CD14-positive monocyte (primary cell): ENCODE data around the gene PSAPL1. TPM values are rescaled to one million over a fixed set of nuclear protein-coding genes. Genes with fewer than 3 reads are reported as not detected.

Experiments used
- DNase-seq, 3 donors: peaks; one replicate each; pipeline ENCODE4 v3.0.0-alpha.2; 2011 to 2022
- H2AFZ ChIP-seq: 2 replicates; pipeline ENCODE4 v1.6.0; 2012; ENCODE audit warnings: mild to moderate bottlenecking, low read depth, low read length, inconsistent platforms; ENCODE audit not compliant: insufficient read depth, poor library complexity, severe bottlenecking
- H3K27ac ChIP-seq, 2 donors: 1 replicate in 1 of 2; 2 replicates in 1 of 2; pipeline ENCODE4 v1.5.1; 2012 to 2013; ENCODE audit warnings: low read length in 2 of 2, control low read depth in 1 of 2, inconsistent platforms in 1 of 2, low read depth in 1 of 2, mild to moderate bottlenecking in 1 of 2
- H3K27me3 ChIP-seq, 2 donors: one replicate each; pipeline versions ENCODE4 v1.6.0 to v1.6.1; 2011 to 2013; ENCODE audit warnings: low read length in 2 of 2; ENCODE audit not compliant: control insufficient read depth in 2 of 2, insufficient read depth in 2 of 2
- H3K36me3 ChIP-seq, 2 donors: replicated peaks in 1 of 2; 1 replicate in 1 of 2; 2 replicates in 1 of 2; pipeline versions ENCODE4 v1.5.1 to v1.6.1; 2012 to 2013; ENCODE audit warnings: low read length in 2 of 2, control low read depth in 1 of 2, inconsistent platforms in 1 of 2, mild to moderate bottlenecking in 1 of 2; ENCODE audit not compliant: insufficient read depth in 2 of 2, control insufficient read depth in 1 of 2
- H3K4me1 ChIP-seq, 2 donors: 1 replicate in 1 of 2; 2 replicates in 1 of 2; pipeline versions ENCODE4 v1.5.1 to v1.6.1; 2012 to 2013; ENCODE audit warnings: low read length in 2 of 2, control low read depth in 1 of 2, inconsistent platforms in 1 of 2, mild to moderate bottlenecking in 1 of 2, moderate library complexity in 1 of 2; ENCODE audit not compliant: insufficient read depth in 2 of 2, control insufficient read depth in 1 of 2
- H3K4me2 ChIP-seq: replicated peaks from 2 replicates; pipeline ENCODE3; 2012; ENCODE audit warnings: low read length, moderate library complexity, mild to moderate bottlenecking; ENCODE audit not compliant: poor library complexity, severe bottlenecking; ENCODE audit errors: extremely low read depth
- H3K4me3 ChIP-seq, 3 experiments: fragments of 200-600 bp in 1 of 3; sonication (generic) in 1 of 3; replicated peaks in 1 of 3; 1 replicate in 2 of 3; 2 replicates in 1 of 3; pipeline ENCODE4 v1.5.1; 2011 to 2013; ENCODE audit warnings: low read length in 3 of 3, mild to moderate bottlenecking in 3 of 3, control low read depth in 2 of 3, low read depth in 2 of 3, inconsistent platforms in 1 of 3, moderate library complexity in 1 of 3
- H3K79me2 ChIP-seq: 2 replicates; pipeline ENCODE4 v1.6.0; 2012; ENCODE audit warnings: mild to moderate bottlenecking, control low read depth, inconsistent platforms, low read length, moderate library complexity; ENCODE audit not compliant: insufficient read depth
- H3K9ac ChIP-seq: 2 replicates; pipeline ENCODE4 v1.6.0; 2017; ENCODE audit warnings: low read length, mild to moderate bottlenecking; ENCODE audit not compliant: insufficient read depth, poor library complexity, severe bottlenecking
- H3K9me3 ChIP-seq, 2 donors: replicated peaks in 1 of 2; 1 replicate in 1 of 2; 2 replicates in 1 of 2; pipeline versions ENCODE4 v1.5.1 to v1.6.1; 2012 to 2013; ENCODE audit warnings: low read length in 2 of 2, control low read depth in 1 of 2; ENCODE audit not compliant: control insufficient read depth in 1 of 2, insufficient read depth in 1 of 2
- H4K20me1 ChIP-seq: 2 replicates; pipeline ENCODE4 v1.6.0; 2012; ENCODE audit warnings: mild to moderate bottlenecking, low read length, control low read depth, moderate library complexity; ENCODE audit not compliant: insufficient read depth
- H3K27ac Mint-ChIP-seq, 7 donors: one replicate each; pipeline ENCODE4 v1.8.0; 2020; ENCODE audit warnings: mild to moderate bottlenecking in 7 of 7, mixed read lengths in 7 of 7, moderate library complexity in 6 of 7, inconsistent platforms in 2 of 7
- H3K27me3 Mint-ChIP-seq, 3 donors: one replicate each; pipeline ENCODE4 v1.8.0; 2021 to 2022; ENCODE audit warnings: low read depth in 3 of 3, mild to moderate bottlenecking in 3 of 3, mixed read lengths in 3 of 3, moderate library complexity in 3 of 3, inconsistent platforms in 1 of 3
- H3K36me3 Mint-ChIP-seq, 2 donors: one replicate each; pipeline ENCODE4 v1.8.0; 2020; ENCODE audit warnings: mixed read lengths in 2 of 2, inconsistent platforms in 1 of 2, mild to moderate bottlenecking in 1 of 2
- H3K4me1 Mint-ChIP-seq: one replicate; pipeline ENCODE4 v1.8.0; 2020; ENCODE audit warnings: mild to moderate bottlenecking, mixed read lengths
- H3K4me3 Mint-ChIP-seq, 2 donors: one replicate each; pipeline ENCODE4 v1.8.0; 2020; ENCODE audit warnings: mild to moderate bottlenecking in 2 of 2, mixed read lengths in 2 of 2, moderate library complexity in 1 of 2
- H3K9me3 Mint-ChIP-seq, 7 donors: one replicate each; pipeline ENCODE4 v1.8.0; 2020 to 2022; ENCODE audit warnings: mixed read lengths in 7 of 7, mild to moderate bottlenecking in 6 of 7, moderate library complexity in 6 of 7, inconsistent platforms in 2 of 7
- CTCF ChIP-seq: fragments of 200-600 bp; IDR thresholded peaks from one replicate; pipeline ENCODE4 v1.8.0; 2022; ENCODE audit warnings: antibody characterized with exemption, mild to moderate bottlenecking
- WGBS: methylation state at CpG from one replicate; pipeline ENCODE4 v1.1.5; 2013; ENCODE audit warnings: missing lambda C conversion rate; ENCODE audit not compliant: insufficient coverage; 5-methylcytosine and 5-hydroxymethylcytosine counted together
- intact Hi-C, 2 donors: fragments of 100-400 bp; cut with micrococcal nuclease; formaldehyde crosslinking; loops; one replicate each; pipeline versions ENCODE4 v1.15.0 to v1.15.1; 2023
- polyA minus RNA-seq: library from RNA; depleted of rRNA, polyadenylated mRNA; stranded (reverse); fragments of >200 nt; gene quantifications from 2 replicates; pipeline ENCODE4 v1.2.3, GENCODE V29; 2012
- polyA plus RNA-seq, 3 donors: library from polyadenylated mRNA; depleted of rRNA in 1 of 3; unstranded in 2 of 3; stranded (reverse) in 1 of 3; fragments of 300-500 nt in 2 of 3; fragments of >200 nt in 1 of 3; fragmentation: Illumina TruSeq in 2 of 3; gene quantifications; 1 replicate in 2 of 3; 2 replicates in 1 of 3; pipeline ENCODE4 v1.2.3, GENCODE V29; 2012 to 2021
- total RNA-seq, 12 experiments: library from RNA in 1 of 12; stranded (reverse) in 1 of 12; fragments of 120-200 nt in 1 of 12; gene quantifications; one replicate each; pipeline ENCODE4 v1.2.4 and lab custom pipeline; 2013 to 2026; ENCODE audit warnings: mixed read lengths in 6 of 12, inconsistent platforms in 1 of 12

Gene PSAPL1
- total RNA-seq (2013) = not detected
- not detected for polyA plus RNA-seq
- not detected in 2 replicates for polyA minus RNA-seq
- 0 to 0.45 (median 0) reads per million in 11 experiments for total RNA-seq (lab: John Stamatoyannopoulos, UW)

GRCh38 chr4:7434766-7435150, at the start of gene PSAPL1:
TSS of gene PSAPL1 (minus strand) at chr4:7434930. CDS start at chr4:7434879, 51 bp downstream.
- Histone ChIP-seq H3K27me3 (no peaks in the 10 kb centered on the region), H4K20me1 (no peaks in the 10 kb centered on the region), H3K36me3 (no peaks in the 10 kb centered on the region), H3K9ac (no peak within 1 kb of the TSS), H3K4me1 (no peaks in the 10 kb centered on the region), H3K4me3 (no peak within 1 kb of the TSS), H3K4me2 (no peak within 1 kb of the TSS), H3K9me3 (no peaks in the 10 kb centered on the region), H2AFZ (no peak within 1 kb of the TSS), H3K79me2 (no peaks in the 10 kb centered on the region), H3K27ac (no peak within 1 kb of the TSS)
- no peak for TF ChIP-seq CTCF
- Mint-ChIP-seq H3K9me3 (no peaks in the 10 kb centered on the region), H3K27ac (no peak within 1 kb of the TSS), H3K4me1 (no peaks in the 10 kb centered on the region), H3K27me3 (peaks cover 0 to 8% (median 0%) of the 10 kb centered on the region in 3 donors), H3K36me3 (no peaks in the 10 kb centered on the region), H3K4me3 (no peak within 1 kb of the TSS)
- no peak for DNase-seq
- intact Hi-C loops = no loop called here
- WGBS = 46% methylated on average over 7 of the region's 7 CpGs

GRCh38 chr4:7481227-7481626, 46.5 kb upstream of the PSAPL1 start:
- H4K20me1 ChIP-seq = no peaks in the 10 kb centered on the region
- H3K79me2 ChIP-seq = no peaks in the 10 kb centered on the region
- no peaks in the 10 kb centered on the region for H3K36me3 ChIP-seq
- no peak overlapping the region for H3K4me3 Mint-ChIP-seq
- H3K27ac ChIP-seq = no peak overlapping the region
- H3K4me1 Mint-ChIP-seq = no peaks in the 10 kb centered on the region
- WGBS = 93% methylated on average over 13 of the region's 14 CpGs
- no peaks in the 10 kb centered on the region for H3K9me3 ChIP-seq
- no peak for TF ChIP-seq CTCF
- H3K27me3 Mint-ChIP-seq = peaks cover 2 to 21% (median 20%) of the 10 kb centered on the region in 3 donors
- H3K9ac ChIP-seq = no peak overlapping the region
- intact Hi-C loops = no loop called here
- peaks cover 3 to 15% (median 6%) of the 10 kb centered on the region in 7 donors for H3K9me3 Mint-ChIP-seq
- H3K4me3 ChIP-seq = no peak overlapping the region
- H3K27ac Mint-ChIP-seq = no peak overlapping the region
- H3K27me3 ChIP-seq = no peaks in the 10 kb centered on the region
- no peaks in the 10 kb centered on the region for H3K36me3 Mint-ChIP-seq
- no peak for DNase-seq
- no peak overlapping the region for H3K4me2 ChIP-seq
- H2AFZ ChIP-seq = no peak overlapping the region
- H3K4me1 ChIP-seq = no peaks in the 10 kb centered on the region
